GM04503 (cell line): ENCODE data around the gene IL18.
"Not testable (repeated sequence)": the region's sequence is repeated elsewhere in the genome, so short reads cannot be mapped to it uniquely, and the experiment has no call there.

Experiments
- DNase-seq: peaks from one replicate; pipeline ENCODE4 v3.0.0-alpha.2; 2012; ENCODE audit warnings: low read depth

IL18 gene

DNA sequence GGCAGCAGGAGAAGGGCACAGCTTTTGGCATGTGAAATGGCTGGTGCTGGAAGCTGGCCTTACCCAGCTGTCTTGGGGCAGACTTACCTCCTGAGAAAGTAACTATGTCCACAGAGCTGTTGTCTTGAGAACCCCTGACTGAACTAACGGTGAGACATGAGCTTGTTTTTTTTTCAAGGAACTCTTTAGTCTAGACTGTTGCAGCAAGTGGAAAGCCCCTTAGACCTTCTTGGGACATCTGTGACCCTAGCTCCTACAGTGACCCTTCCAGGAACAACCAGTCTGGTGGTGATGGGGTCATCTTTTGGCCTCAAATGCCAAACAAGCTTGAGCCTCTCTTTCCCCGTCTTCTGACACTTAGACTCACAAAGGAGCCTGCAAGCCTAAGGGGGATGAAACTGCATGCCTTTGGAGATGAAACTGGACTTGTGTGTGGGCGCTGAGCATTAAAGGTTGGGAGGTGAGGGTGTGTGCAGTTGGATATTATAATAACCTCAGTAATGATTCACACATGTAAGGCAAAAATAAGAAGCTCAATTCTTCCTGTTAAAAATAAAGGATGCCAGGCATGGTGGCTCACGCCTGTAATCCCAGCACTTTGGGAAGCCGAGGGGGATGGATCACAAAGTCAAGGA is 41.8 kb downstream of the IL18 start:
- DNase-seq, result no peak

DNA sequence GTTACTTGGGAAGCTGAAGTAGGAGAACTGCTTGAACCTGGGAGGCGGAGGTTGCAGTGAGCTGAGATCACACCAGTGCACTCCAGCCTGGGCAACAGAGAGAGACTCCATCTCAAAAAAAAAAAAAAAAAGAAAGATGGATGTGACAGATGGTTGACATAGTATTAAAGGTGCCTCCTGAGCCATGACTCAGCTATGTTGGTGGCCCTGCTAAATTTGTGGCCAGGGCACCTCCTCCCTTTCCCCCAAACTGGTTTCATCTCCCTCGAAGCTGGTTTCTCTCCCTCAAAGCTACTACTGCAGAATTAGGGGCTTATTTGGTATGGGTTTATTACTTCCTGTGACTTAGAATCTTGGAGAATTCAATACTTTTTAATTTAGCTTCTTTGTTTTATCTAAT is 45.7 kb downstream of the IL18 start:
- DNase-seq, result no peak

DNA sequence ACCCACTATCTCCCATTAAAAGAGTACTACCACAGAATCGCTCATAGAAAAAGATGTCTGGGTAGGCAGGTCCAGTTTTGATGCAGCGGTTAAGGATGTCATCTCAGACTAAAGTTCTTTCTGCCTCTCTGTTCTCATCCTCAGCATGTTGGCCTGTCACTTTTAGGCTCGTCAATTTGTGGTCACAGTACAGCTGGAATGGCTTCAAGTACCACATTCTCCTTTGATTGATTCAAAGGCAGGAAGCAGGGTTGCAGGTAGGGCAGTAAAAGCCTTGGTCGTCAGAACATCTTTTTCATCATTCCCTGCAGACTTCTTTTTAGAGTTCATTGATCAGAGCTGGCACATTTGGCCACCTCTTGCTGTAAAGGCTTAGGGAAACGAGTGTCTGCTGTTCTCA is 48.5 kb downstream of the IL18 start:
- DNase-seq, result no peak

DNA sequence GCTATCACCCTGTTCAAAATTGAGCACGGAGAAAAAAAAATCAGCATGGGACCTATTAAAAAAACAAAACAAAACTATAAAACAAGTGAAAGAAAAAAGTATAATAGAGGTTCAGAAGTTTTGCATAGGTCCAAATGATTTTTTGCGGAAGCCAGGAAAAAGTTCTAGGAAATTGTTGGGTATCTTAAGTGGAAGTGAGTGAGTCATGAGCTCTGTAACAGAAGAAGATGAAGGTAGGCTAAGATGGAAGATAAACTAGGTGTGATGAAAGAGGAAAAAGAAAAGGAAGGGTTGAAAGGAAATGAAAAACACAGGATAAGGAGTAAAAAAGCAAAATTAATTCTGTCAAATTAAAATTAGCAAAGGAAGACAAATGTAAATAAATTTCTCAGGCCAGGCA is 49.4 kb downstream of the IL18 start:
- no peak for DNase-seq

DNA sequence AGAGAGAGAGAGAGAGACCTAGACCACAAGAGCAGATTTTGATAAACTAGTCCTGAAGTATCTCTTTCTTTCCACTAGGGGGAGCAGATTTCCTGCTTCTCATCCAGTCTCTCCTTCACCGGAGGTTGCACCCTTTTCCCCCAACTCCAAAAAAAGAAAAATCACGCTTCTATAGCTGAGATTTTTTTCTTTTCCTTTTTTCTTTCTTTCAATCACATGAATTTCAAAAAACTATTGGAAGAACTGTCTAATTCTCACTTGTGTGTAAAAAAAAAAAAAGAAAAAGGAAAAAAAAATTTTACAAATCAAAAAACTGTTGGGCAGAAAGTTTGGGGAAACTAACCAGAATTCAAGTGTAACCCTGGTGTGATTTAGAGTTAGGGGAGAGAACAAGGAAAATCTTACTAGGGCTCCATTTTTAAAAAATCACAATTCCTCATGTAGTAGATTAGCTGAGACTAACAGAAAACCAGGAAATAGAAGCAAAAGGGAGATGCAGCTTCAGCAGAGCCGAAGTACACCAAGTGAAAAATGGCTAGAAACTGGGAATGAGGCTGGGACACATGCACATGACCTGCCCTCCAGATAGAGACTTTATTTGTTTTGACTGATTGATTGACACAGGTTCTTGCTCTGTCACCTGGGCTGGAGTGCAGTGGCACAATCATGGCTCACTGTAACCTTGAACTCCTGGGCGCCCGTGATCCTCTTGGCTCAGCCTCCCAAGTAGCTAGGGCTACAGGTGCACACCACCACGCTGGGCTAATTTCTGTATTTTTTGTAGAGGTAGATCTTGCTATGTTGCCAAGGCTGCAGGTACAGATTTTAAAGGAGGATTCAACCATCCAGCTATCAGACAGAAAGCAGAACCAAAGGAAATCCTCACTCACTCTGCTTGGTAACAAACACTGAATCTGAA is 50.1 kb downstream of the IL18 start:
- peak; percentile 17 for DNase-seq

DNA sequence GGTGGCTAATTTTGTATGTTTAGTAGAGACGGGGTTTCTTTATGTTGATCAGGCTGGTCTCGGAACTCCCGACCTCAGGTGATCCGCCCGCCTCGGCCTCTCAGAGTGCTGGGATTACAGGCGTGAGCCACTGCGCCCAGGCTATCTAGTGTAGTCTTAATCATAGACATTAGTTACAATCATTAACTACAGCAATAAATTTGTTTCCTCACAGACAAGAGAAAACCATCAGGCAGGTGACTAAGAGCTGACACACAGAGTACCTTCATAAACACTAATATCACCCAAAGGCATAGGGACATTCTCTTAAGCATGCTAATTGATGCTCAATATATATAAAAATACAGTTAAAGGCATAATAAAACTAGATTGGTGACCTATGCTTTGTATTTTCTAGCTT is 57.8 kb downstream of the IL18 start:
- no peak for DNase-seq

DNA sequence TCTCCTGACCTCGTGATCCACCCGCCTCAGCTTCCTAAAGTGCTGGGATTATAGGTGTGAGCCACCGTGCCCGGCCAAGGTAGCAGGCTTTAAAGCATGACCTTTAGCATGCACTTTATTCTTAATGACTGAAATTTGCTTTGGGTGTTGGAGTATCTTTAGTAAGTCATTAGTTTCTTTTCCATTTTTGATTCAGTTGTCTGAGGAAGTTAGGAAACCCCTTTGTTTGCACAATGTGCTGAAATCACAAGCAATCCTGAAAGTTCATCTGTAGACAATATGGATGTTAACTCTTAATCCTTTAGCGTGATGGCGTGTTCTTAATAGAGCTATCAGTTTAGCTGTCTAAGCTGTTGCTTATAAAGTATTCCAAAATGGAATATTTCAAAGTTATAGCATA is 60.4 kb downstream of the IL18 start:
- no peak for DNase-seq

DNA sequence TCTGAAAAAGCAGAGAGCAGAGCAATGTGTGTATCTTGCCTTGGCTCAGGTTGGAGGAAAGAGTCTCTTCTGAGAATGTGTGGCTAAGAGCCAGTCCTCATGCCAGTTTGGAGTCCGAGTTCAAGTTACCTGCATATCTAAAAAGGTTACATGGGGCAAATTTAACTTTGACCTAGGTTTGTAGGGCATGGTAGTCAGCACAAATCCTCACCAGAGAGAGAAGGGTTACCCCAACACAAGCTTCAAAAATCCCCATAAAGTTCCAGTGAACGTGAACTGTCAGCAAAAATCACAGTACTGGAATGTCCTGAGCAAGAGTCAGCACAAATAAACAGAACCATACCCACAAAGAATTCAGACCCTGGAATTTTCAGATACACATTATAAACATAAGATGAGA is 63.4 kb downstream of the IL18 start:
- DNase-seq, result no peak

DNA sequence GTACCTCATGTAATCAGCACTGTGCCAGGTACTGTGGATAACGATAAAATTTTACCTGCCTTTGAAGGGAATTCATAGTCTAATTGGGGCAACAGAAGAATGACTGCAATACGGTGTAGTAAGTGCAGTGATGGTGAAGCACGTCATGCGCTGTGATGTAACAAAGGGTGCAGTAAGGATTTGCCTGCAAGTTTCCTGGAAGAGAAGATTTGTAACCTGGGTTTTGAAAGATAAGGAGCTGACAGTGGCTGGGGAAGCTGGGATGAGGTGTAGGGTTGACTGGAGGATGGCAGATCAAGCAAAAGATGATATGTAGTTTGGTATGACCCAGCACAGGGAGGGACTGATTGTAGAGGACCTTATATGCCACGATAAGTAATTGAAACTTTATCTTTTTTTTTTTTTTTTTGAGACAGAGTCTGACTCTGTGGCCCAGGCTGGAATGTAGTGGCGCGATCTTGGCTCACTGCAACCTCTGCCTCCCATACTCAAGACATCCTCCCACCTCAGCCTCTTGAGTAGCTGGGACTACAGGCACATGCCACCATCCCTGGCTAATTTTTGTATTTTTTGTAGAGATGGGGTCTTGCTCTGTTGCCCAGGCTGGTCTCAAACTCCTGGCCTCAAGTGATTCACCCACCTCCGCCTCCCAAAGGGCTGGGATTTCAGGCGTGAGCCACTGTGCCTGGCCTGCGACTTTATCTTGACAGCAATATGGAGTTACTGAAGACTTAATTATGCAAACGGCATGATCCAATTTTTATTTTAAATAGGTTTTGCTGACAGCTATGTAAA is 66.0 kb downstream of the IL18 start:
- DNase-seq, result no peak

DNA sequence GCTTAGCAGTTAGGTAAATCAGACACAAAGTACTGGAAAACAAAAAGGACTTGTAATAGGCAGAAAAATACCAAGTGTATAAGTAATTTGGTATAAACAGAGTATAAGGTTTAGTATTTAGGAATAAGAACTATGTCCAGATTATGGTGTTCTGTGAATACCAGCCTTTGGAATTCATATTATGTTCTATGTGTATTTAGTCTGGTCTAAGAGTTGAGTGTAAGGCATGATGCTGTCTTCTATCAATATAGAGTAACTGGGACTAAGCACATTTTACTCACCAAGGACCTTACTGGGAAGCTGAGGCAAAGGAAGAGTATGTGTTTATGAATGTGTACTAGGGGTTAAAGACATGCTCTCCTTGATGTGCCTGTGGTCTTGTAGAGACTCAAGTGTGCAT is 67.7 kb downstream of the IL18 start:
- no peak for DNase-seq

DNA sequence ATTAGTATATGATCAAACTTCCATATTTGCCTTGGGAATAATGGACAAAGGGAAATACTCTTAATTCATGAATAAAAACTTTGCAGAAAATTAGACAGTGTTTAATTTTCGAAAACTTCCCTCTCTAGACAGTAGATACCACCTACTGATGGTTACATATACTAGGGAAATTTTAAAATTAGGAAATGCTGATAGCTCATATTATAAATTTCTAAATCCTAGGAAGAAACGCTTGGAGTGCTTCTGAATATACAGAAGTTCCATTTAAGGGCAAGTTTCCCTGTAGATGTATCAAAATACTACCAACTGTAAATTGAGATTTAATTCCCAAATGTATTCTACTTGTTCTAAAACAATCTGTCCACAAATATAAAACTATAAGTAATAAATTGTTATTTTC is 68.6 kb downstream of the IL18 start:
- DNase-seq, result not testable (repeated sequence)
